ENCODE results near the gene VEPH1.

The VEPH1 gene

GRCh38 chr3:157226173-157226847, 276.9 kb downstream of the VEPH1 start:
- Histone ChIP-seq H3K4me3 (ENCODE audit: low read length) (no peak overlapping the region), H3K27me3 (ENCODE audit: control insufficient read depth, low read length) (no peaks in the 10 kb centered on the region), H3K9me3 (ENCODE audit: control insufficient read depth, insufficient read depth, low read length) (no peaks in the 10 kb centered on the region), H3F3A (ENCODE audit: control insufficient read depth, insufficient read depth) (no peaks in the 10 kb centered on the region), H3K4me2 (ENCODE audit: low read length) (no peak overlapping the region), H3K36me3 (ENCODE audit: control insufficient read depth, low read length) (no peaks in the 10 kb centered on the region), H3K27ac (ENCODE audit: low read depth, low read length) (no peak overlapping the region), H4K20me1 (ENCODE audit: control insufficient read depth, insufficient read depth, low read depth, low read length) (no peaks in the 10 kb centered on the region), H3K79me2 (ENCODE audit: control insufficient read depth, low read length) (no peaks in the 10 kb centered on the region), H3K4me1 (ENCODE audit: control insufficient read depth, low read length) (no peaks in the 10 kb centered on the region), H3K9me2 (replicated peaks; ENCODE audit: control insufficient read depth, low read length) (no peaks in the 10 kb centered on the region)
- TF ChIP-seq CTCF (IDR thresholded peaks at IDR 0.05; ENCODE audit: low read depth, low read length, poor library complexity, severe bottlenecking) (no peak), EZH2phosphoT487 (IDR thresholded peaks at IDR 0.05; ENCODE audit: borderline replicate concordance, low read length) (no peak)

GRCh38 chr3:157225001-157225400, 278.2 kb downstream of the VEPH1 start:
- Histone ChIP-seq H3K4me1 (ENCODE audit: control insufficient read depth, low read length) (no peaks in the 10 kb centered on the region), H3K9me3 (ENCODE audit: control insufficient read depth, insufficient read depth, low read length) (no peaks in the 10 kb centered on the region), H3K27me3 (ENCODE audit: control insufficient read depth, low read length) (no peaks in the 10 kb centered on the region), H3K9me2 (replicated peaks; ENCODE audit: control insufficient read depth, low read length) (no peaks in the 10 kb centered on the region), H3K4me2 (ENCODE audit: low read length) (no peak overlapping the region), H3K4me3 (ENCODE audit: low read length) (no peak overlapping the region), H3F3A (ENCODE audit: control insufficient read depth, insufficient read depth) (no peaks in the 10 kb centered on the region), H3K27ac (ENCODE audit: low read depth, low read length) (no peak overlapping the region), H4K20me1 (ENCODE audit: control insufficient read depth, insufficient read depth, low read depth, low read length) (no peaks in the 10 kb centered on the region), H3K36me3 (ENCODE audit: control insufficient read depth, low read length) (no peaks in the 10 kb centered on the region), H3K79me2 (ENCODE audit: control insufficient read depth, low read length) (no peaks in the 10 kb centered on the region)
- TF ChIP-seq EZH2phosphoT487 (IDR thresholded peaks at IDR 0.05; ENCODE audit: borderline replicate concordance, low read length) (no peak), CTCF (IDR thresholded peaks at IDR 0.05; ENCODE audit: low read depth, low read length, poor library complexity, severe bottlenecking) (no peak)

GRCh38 chr3:157220883-157221282, 282.3 kb downstream of the VEPH1 start:
- H3K4me2 ChIP-seq (ENCODE audit: low read length): no peak overlapping the region
- H3K4me3 ChIP-seq (ENCODE audit: low read length): no peak overlapping the region
- H4K20me1 ChIP-seq (ENCODE audit: control insufficient read depth, insufficient read depth, low read depth, low read length): no peaks in the 10 kb centered on the region
- no peaks in the 10 kb centered on the region for H3F3A ChIP-seq (ENCODE audit: control insufficient read depth, insufficient read depth)
- no peaks in the 10 kb centered on the region for H3K79me2 ChIP-seq (ENCODE audit: control insufficient read depth, low read length)
- TF ChIP-seq CTCF (IDR thresholded peaks at IDR 0.05; ENCODE audit: low read depth, low read length, poor library complexity, severe bottlenecking): no peak
- TF ChIP-seq EZH2phosphoT487 (IDR thresholded peaks at IDR 0.05; ENCODE audit: borderline replicate concordance, low read length): no peak
- no peaks in the 10 kb centered on the region for H3K4me1 ChIP-seq (ENCODE audit: control insufficient read depth, low read length)
- no peaks in the 10 kb centered on the region for H3K9me2 ChIP-seq (replicated peaks; ENCODE audit: control insufficient read depth, low read length)
- no peaks in the 10 kb centered on the region for H3K36me3 ChIP-seq (ENCODE audit: control insufficient read depth, low read length)
- peaks cover 7% of the 10 kb centered on the region for H3K27me3 ChIP-seq (ENCODE audit: control insufficient read depth, low read length)
- H3K9me3 ChIP-seq (ENCODE audit: control insufficient read depth, insufficient read depth, low read length): no peaks in the 10 kb centered on the region
- H3K27ac ChIP-seq (ENCODE audit: low read depth, low read length): no peak overlapping the region

Measured in DOHH2 (cell line).